GDM1 (cell line): ENCODE measurements around the gene ZNF219.

Experiments used
- DNase-seq: peaks from one replicate; lab custom pipeline; 2025; lab: John Stamatoyannopoulos, UW

ZNF219 gene

GRCh38 chr14:21066882-21067502, 31.5 kb downstream of the ZNF219 start:
- no peak for DNase-seq

DNA sequence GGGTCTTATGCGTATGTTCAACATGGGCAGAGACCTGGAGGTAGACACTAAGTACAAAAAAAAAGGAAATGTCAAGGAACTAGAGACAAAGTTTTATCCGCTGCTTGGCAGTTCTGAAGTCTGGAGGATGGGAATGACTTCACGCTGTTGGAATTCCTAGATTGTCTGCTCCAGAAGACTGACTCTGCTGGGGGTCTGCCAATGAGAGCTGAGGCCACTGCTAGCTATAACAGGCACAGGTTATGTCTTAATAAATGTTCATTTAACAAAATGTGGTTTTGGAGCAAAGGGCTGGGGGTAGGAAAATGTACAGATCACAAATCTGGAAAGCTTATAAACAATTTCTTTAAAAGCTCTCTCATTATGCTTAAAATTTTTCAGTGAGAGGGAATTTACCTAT, 35.0 kb downstream of the ZNF219 start:
- DNase-seq: no peak

DNA sequence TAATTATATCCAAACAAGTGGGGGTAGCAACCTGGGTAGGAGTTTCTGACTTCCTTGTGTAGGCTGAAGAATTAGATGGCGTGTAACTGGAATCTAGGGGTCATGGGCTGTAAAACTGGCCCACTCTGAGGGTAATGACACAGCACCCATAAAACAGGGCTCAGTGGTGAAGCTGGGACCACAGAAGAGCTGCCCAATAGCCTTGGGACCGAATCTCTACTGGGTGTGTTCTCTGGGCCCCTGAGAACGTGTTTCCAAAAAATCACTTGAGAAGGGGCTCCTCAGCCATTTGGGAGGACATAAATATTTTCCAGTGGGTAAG, 37.1 kb downstream of the ZNF219 start:
- DNase-seq: no peak

DNA sequence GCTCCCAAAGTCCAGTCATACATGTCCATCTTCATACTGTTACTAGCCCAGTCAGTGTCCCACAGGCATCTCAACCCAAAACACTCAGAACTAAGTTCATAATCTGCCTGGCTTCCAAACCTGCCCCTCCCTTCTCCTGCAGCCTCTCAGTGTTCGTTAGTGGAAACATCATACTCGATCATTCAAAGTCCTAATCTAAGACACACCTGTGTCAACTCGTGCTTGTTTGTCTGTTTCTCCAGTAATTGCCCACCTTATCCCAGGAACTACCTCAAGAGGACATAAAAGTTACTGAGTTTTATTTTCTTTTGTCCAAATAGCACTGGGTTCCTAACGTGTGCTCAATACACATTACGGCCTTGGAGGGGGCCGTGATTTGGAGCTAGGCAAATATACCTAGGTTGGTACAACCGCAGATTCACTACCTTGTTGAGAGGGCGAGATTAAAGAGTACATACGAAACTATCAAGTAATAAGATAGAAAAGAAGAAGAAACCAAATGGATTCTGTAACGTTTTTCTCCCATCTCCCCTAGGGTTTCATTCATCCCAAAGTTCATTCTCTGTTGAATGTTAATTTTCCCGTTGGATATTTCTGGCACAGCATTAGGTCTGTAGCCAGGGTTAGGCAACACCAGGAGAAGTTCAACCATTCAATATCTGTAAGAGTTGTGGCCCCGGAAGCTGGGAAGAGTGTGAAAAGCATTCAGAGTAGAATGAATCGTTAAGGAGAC, 37.7 kb downstream of the ZNF219 start:
- DNase-seq: no peak

DNA sequence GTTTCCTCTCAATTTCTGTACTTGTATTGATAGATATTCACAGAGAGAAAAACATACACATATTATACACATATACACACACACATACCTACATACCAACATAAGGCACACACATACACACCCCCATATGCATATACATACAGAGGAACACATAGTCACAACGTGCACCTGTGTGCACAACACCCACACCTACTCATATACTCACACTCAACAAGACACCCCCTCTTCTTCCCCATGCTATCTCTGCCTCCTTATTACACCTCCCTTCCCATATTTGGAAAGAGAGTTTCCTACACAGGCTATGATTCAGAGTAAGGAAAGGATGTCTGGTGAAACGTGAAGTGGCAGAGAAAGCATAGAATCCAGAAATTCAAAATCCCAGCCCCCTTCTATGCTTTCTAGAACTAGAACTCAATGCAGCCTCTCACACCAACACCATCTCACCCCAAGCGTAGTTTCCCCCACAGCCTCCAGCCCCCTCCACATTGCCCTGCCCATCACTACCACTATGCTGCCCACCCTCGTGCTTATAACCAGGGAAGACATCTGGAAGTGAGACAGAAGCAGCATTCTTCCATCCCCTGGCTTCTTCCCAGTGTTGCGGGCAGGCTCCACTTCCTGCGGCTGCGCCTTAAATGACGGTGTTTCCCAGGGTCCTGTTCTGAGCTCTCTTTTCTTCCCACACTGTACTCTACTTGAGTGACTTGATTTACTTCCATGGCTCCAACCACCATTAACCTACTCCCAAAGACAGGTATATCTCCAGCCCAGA, 38.4 kb downstream of the ZNF219 start:
- DNase-seq: no peak

DNA sequence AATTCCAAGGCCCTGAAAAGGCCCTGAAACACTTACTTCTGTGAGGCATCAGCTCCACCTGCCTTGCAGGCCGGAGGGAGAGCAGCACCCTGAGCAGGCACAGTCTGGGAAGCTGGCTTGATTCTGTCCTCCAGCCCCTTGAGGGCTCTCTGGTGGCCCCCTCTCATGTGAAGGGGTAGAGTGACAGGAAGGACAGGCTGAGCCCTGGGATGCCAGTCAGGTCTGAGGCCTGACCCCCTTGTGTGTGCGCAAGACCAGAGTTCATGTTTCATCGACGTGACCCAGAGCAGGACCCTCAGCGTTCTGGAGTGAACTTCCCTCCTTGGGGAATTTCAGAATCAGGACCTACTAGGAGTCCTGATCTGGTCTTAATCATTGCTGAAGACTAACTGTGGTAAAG, 39.6 kb downstream of the ZNF219 start:
- no peak for DNase-seq

DNA sequence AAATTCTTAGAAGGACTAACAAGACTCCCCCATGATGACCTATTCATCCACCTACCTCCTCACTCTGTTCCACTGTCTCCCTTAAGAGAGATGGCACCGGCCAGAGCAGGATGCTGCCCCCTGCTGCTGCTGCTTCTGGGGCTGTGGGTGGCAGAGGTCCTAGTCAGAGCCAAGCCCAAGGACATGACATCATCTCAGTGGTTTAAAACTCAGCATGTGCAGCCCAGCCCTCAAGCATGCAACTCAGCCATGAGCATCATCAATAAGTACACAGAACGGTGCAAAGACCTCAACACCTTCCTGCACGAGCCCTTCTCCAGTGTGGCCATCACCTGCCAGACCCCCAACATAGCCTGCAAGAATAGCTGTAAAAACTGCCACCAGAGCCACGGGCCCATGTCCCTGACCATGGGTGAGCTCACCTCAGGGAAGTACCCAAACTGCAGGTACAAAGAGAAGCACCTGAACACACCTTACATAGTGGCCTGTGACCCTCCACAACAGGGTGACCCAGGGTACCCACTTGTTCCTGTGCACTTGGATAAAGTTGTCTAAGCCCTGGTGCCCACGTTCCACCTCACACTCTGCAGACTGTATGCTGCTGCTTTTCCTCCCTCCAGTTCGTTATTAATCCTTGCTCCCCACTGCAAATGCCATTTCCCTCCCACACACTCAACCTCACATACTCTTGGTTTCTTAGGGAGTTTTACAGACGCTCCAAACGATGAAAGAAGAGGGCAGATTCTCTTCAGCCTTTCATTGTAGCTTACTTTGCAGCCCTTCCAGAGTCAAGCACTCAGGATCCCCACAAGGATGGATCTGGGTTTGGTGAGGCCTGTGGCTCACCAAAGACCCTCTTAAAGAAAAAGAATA, 40.4 kb downstream of the ZNF219 start, which contains the start of gene RNASE8:
RNASE8 (plus strand) TSS at position 20 of the 873 bp plus-strand sequence; CDS start at position 91, 71 bp downstream.
- DNase-seq: no peak

DNA sequence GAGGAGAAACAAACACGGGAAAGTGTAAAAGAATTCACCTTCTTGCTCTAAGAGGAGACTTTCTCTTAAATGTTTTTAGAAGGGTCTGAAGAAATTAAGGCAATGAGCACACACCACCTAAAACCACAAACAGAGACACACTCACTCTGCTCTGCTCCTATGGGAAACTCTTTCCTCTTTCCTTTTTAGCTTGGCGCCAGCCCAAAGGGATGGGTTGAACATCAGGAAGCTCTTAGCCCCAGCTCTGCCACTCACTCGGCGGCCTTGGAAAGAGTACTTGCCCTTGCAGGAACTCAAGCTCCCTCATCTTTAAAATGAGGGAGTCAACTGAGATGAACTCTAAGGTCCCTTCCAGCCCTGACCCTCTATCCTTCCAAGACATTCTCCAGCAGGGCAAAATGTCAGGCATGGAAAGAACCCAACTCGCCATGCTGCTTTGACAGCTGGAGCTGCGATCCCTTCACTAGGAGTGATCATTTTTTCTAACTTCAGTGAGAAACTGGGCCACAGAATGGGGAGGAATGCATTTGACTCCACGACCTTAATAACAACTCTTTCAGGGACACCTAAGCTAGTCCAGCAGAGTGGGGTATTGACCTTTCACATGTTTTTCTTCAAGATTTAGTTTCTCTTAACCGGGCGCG, 41.8 kb downstream of the ZNF219 start:
- no peak for DNase-seq

DNA sequence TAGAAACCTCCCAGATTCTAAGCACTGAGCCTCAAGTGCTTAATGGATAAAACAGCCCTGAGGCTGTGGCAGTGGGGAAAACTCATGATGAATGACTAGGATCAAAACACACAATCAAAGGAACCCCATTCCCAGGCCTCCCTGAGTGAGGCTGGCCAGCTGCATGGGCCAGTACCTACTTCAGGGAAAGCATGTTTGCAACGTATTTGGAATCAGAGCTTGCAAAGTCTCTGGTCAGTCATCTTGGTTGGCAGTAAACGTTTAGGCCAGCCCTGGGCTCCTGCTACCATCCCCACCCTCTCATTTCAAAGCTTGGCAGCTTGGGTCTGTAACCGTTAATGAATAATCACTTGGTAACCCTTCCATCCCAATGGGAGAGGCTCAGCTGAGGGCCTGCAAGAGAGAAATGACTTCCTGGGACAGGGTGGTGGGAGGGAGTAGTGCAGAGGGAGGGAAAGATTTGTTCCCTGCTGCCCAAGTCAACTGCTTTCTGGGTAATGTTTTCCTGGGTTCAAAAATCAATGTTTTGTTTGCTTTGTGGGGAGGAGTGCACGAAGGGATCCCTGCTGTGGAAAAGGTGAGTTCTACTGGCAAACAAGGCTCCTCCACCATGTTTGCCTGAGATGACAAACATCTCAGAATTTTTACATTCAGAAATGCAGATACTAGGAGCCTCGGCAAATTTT, 42.9 kb downstream of the ZNF219 start:
- DNase-seq: no peak

DNA sequence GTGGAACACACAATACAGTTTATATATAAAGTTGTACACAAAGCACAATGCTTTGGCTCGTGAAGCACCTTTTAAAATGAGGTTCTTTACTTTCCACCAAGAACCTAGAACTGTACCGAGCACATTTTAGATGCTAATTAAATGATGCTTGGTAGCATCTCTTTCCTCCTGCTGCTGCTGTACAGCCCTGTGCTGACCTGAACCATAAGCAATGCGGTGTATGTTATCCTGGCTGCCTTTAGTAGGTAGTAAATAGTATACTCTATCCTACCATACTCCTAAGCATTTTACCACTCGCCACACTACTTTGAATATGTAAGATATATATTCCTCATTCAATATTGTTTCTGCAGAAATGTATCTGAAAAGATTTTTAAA, 43.7 kb downstream of the ZNF219 start:
- no peak for DNase-seq

DNA sequence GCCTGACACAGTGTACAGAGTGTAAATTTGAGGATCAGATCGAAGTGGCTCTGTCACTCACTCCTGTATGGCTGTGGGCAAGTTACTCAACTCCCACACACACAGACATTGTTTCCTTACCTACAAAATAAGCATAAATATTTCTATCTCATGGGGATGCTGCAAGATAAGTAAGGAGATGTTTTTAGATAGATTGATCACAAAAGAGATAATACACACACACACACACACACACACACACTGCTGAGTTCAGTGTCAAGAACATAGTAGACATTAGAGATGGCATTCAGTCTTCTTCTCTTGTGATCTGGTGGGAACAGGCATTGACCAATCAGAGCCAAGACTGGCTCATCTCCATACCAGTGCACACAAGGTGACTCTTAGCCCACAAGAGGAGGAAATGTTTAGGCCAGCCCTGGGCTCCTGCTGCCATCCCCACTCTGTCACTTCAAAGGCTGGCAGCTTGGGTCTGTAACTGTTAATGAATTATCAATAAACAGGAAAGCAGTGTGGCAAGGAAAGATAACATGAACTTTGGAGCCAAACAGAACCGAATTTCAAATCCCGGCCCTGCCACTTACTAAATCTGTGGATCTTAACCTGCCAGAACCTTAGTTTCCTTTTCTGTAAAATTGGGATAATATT, 44.2 kb downstream of the ZNF219 start:
- no peak for DNase-seq

DNA sequence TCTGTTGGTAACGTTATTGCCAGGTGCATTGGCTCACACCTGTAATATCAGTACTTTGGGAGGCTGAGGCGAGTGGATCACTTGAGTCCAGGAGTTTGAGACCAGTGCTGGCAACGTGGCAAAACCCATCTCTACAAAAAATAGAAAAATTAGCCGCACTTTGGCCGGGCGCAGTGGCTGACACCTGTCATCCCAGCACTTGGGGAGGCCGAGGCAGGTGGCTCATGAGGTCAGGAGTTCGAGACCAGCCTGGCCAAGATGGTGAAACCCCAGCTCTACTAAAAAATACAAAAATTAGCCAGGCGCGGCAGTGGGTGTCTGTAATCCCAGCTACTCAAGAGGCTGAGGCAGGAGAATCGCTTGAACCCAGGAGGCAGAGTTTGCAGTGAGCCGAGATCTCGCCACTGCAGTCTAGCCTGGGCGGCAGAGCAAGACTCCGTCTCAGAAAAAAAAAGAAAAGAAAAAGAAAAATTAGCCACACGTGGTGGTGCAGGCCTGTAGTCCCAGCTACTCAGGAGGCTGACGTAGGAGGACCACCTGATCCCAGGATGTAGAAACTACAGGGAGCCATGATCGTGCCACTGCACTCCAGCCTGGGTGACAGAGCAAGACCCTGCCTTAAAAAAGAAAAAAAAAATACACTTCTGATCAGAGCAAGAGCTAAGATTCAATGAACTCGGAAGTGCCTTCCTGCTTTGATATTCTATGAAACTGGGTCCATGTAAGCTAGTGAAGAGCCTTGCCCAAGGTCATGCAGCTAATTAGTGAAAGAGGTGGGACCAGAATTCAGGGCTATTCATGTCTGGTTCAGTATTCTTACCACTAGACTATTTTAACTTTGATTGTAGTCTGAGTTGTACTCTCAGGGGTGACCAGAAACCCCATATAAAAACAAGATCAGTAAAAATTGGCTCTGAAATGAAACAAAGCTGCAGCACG, 45.0 kb downstream of the ZNF219 start:
- DNase-seq: no peak

DNA sequence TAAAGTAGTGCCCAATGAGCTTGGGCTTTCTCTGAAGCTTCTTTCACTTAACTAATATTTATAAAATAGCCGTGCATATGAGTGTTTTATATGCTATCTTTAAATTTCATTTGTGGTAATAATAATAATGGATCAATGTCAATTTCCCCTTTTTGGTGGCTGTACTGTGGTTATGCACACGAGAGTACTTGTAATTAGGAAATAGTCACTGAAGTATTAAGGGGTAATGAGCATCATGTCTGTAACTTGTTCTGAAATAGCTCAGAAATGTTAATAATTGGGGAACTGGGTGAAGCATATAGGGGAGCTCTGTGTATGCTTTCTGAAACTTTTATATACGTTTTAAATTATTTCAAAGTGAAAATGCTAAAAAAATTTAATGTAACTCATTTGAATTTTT, 47.9 kb downstream of the ZNF219 start:
- DNase-seq: no peak

DNA sequence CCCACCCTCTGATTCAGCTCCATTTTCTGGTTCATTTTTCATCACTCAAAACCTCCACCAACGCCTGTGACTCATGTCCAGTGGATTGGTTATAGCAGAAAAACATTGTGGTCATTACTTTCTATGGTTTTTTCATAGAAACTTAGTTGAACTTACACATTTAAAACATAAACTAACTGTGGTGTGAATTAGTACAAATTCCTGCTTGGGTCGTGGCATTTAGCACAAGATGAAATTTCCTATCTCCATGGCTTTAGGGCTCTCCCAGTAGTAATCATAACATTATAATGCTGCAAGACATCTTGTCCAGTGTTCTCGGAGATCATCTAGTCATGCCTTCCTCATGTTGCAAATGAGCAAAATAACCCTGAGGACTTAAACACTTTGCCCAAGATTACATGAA, 49.2 kb downstream of the ZNF219 start:
- DNase-seq: no peak

- no peak for DNase-seq
Observed at GRCh38 chr14:21048638-21049037, 49.8 kb downstream of the ZNF219 start.

DNA sequence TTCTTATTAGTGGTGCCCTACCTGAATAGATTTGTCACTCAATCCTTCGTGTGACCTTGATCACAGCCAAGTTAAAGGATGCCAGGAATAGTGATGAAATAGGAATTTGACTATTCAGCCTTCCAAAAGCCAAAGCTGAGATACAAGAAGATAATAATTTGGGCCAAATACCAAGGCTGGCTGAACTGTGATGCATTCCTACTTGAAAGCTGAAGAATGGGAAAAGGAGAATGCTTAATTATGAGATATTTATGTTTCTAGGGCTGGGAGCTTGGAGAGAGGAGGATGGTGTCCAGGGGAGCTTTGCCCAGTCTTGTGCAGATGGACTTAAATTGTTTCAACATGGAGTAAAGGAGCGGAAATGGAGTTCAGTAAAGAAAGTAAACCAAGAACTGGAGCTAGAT, 51.1 kb downstream of the ZNF219 start:
- DNase-seq: no peak

DNA sequence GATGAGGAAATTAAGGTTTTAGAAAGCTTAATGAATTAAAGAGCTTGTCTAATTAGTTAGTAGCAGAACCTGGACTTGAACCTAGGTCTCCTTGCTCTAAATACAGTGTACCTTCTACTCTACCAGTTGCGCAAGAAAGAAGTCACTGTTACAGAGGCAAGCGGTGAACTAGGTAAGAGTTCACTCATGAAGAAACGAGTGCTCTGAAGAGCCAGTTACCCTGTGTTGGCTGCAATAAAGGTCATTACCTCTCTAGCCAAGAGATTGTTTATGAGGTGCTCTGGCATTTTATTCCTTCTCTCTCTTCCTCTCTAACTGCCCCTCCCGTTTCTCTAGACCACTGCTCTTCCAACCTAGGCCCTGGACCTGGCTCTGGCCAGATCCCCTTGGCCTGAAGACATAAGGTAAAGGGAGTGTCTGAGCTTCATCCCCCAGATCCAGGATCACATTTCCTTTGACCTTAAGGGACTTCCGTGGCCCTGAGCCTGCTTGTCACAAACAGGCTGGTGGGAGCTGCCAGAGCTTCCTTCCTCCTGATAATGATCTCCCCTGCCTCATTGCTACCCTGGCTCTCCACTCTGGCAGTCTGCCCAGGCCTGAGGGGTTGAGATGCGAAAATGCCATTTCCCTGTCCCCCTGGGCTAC, 54.4 kb downstream of the ZNF219 start:
- DNase-seq: peak; percentile 81

DNA sequence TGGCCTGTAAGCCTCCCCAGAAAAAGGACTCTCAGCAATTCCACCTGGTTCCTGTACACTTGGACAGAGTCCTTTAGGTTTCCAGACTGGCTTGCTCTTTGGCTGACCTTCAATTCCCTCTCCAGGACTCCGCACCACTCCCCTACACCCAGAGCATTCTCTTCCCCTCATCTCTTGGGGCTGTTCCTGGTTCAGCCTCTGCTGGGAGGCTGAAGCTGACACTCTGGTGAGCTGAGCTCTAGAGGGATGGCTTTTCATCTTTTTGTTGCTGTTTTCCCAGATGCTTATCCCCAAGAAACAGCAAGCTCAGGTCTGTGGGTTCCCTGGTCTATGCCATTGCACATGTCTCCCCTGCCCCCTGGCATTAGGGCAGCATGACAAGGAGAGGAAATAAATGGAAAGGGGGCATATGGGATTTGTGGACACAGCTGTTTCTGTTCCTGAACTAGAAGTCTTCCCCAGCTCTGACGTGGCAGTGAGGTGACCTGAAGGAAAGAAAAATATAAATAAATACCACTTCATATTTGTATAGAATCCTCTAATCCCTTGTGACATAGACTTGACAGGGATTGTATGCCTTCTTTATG, 55.0 kb downstream of the ZNF219 start:
- no peak for DNase-seq

DNA sequence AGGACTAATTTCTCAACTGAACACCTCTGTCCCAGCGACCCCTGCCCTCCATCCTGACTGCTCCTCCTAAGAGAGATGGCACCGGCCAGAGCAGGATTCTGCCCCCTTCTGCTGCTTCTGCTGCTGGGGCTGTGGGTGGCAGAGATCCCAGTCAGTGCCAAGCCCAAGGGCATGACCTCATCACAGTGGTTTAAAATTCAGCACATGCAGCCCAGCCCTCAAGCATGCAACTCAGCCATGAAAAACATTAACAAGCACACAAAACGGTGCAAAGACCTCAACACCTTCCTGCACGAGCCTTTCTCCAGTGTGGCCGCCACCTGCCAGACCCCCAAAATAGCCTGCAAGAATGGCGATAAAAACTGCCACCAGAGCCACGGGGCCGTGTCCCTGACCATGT, 55.5 kb downstream of the ZNF219 start:
- no peak for DNase-seq
